Measurements from ENCODE around the gene RNF152.

The RNF152 gene

GRCh38 chr18:61841706-61842105 is 51.1 kb downstream of the RNF152 start:
- no peak for TF ChIP-seq CTCF (IDR thresholded peaks at IDR 0.05)
- no peak for DNase-seq
- peaks cover 30% of the 10 kb centered on the region for H3K9me3 Mint-ChIP-seq
- H3K4me3 Mint-ChIP-seq = no peak overlapping the region
- H3K4me1 Mint-ChIP-seq = peaks cover 13% of the 10 kb centered on the region
- H3K27ac Mint-ChIP-seq = no peak overlapping the region
- peaks cover 11% of the 10 kb centered on the region for H3K27me3 Mint-ChIP-seq (ENCODE audit: low read depth, poor library complexity)
- peaks cover 34% of the 10 kb centered on the region for H3K36me3 Mint-ChIP-seq (ENCODE audit: low read depth)

- H3K36me3 Mint-ChIP-seq (ENCODE audit: low read depth) = peaks cover 42% of the 10 kb centered on the region
- TF ChIP-seq CTCF (IDR thresholded peaks at IDR 0.05) = no peak
- no peak overlapping the region for H3K27ac Mint-ChIP-seq
- H3K9me3 Mint-ChIP-seq = peaks cover 37% of the 10 kb centered on the region
- no peak for DNase-seq
- peaks cover 13% of the 10 kb centered on the region for H3K4me1 Mint-ChIP-seq
- peaks cover 6% of the 10 kb centered on the region for H3K27me3 Mint-ChIP-seq (ENCODE audit: low read depth, poor library complexity)
- H3K4me3 Mint-ChIP-seq = no peak overlapping the region
These were observed 52.5 kb downstream of the RNF152 start for GRCh38 chr18:61840324-61840723.

GRCh38 chr18:61838521-61838920 is 54.3 kb downstream of the RNF152 start:
- H3K27me3 Mint-ChIP-seq (ENCODE audit: low read depth, poor library complexity) = peaks cover 3% of the 10 kb centered on the region
- peaks cover 10% of the 10 kb centered on the region for H3K4me1 Mint-ChIP-seq
- H3K9me3 Mint-ChIP-seq = peaks cover 44% of the 10 kb centered on the region
- peaks cover 49% of the 10 kb centered on the region for H3K36me3 Mint-ChIP-seq (ENCODE audit: low read depth)
- no peak overlapping the region for H3K4me3 Mint-ChIP-seq
- H3K27ac Mint-ChIP-seq = no peak overlapping the region
- DNase-seq = no peak
- TF ChIP-seq CTCF (IDR thresholded peaks at IDR 0.05) = no peak

GRCh38 chr18:61833978-61834377 is 58.8 kb downstream of the RNF152 start:
- Mint-ChIP-seq H3K36me3 (ENCODE audit: low read depth) (peaks cover 40% of the 10 kb centered on the region), H3K27ac (no peak overlapping the region), H3K4me1 (peaks cover 5% of the 10 kb centered on the region), H3K9me3 (peaks cover 37% of the 10 kb centered on the region), H3K4me3 (no peak overlapping the region), H3K27me3 (ENCODE audit: low read depth, poor library complexity) (peaks cover 5% of the 10 kb centered on the region)
- no peak for DNase-seq
- no peak for TF ChIP-seq CTCF (IDR thresholded peaks at IDR 0.05)

- Mint-ChIP-seq H3K4me1 (peaks cover 5% of the 10 kb centered on the region), H3K36me3 (ENCODE audit: low read depth) (peaks cover 35% of the 10 kb centered on the region)
These were observed 59.4 kb downstream of the RNF152 start for GRCh38 chr18:61833387-61833786.

More at GRCh38 chr18:61833387-61833786, 59.4 kb downstream of the RNF152 start:
- Mint-ChIP-seq H3K4me3 (no peak overlapping the region), H3K27me3 (ENCODE audit: low read depth, poor library complexity) (peaks cover 5% of the 10 kb centered on the region), H3K27ac (no peak overlapping the region), H3K9me3 (peaks cover 31% of the 10 kb centered on the region)
- no peak for DNase-seq
- no peak for TF ChIP-seq CTCF (IDR thresholded peaks at IDR 0.05)

All from nephron progenitor cell (in vitro differentiated cells).